ENCODE measurements around the gene OCLN.
"Not testable (repeated sequence)": the region's sequence is repeated elsewhere in the genome, so short reads cannot be mapped to it uniquely, and the experiment has no call there.

OCLN gene, protein sequence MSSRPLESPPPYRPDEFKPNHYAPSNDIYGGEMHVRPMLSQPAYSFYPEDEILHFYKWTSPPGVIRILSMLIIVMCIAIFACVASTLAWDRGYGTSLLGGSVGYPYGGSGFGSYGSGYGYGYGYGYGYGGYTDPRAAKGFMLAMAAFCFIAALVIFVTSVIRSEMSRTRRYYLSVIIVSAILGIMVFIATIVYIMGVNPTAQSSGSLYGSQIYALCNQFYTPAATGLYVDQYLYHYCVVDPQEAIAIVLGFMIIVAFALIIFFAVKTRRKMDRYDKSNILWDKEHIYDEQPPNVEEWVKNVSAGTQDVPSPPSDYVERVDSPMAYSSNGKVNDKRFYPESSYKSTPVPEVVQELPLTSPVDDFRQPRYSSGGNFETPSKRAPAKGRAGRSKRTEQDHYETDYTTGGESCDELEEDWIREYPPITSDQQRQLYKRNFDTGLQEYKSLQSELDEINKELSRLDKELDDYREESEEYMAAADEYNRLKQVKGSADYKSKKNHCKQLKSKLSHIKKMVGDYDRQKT

DNA sequence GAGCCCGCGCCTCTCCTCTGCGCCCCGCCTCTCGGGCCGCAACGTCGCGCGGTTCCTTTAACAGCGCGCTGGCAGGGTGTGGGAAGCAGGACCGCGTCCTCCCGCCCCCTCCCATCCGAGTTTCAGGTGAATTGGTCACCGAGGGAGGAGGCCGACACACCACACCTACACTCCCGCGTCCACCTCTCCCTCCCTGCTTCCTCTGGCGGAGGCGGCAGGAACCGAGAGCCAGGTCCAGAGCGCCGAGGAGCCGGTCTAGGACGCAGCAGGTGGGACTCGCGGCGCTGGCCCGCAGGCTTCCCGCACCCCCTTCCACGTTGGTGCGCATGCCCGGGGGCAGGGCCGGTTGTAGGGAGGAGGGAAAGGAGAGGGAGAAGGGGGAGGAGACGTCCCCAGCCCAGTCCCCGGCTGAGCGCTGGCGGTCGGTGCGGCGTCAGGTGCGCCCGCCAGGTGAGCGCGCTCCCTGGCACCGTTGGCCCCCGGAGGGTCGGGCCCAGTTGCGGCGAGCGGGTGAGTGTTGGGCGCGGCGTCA, at the start of gene OCLN:
Gene OCLN (plus strand): TSS at position 400 of the 532 bp plus-strand sequence. CDS start 11,455 bp downstream, outside the sequence.
- DNase-seq, result peak; percentile 87

GRCh38 chr5:69444127-69444754, 48.3 kb upstream of the OCLN start:
- DNase-seq, result no peak

DNA sequence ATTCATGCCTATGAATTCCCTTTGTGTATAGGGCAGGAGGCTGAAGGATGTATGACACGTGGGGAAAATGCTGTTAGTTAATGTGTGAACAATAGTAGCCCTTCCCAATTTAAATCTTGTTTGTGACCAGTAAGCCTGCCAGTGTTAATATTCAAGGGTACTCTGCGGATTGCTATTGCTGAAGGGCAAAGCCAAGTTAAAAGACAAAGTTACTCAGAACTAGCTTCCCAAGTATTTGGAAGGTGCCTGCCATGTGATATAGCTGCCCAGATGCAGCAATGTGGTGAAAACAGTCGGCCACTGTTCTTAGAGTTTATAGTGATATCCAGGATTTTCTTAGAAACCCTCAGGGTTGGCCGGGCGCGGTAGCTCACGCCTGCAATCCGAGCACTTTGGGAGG, 43.1 kb upstream of the OCLN start:
- no peak for DNase-seq

- no peak for DNase-seq
Measured at GRCh38 chr5:69450116-69450515, 42.5 kb upstream of the OCLN start.

DNA sequence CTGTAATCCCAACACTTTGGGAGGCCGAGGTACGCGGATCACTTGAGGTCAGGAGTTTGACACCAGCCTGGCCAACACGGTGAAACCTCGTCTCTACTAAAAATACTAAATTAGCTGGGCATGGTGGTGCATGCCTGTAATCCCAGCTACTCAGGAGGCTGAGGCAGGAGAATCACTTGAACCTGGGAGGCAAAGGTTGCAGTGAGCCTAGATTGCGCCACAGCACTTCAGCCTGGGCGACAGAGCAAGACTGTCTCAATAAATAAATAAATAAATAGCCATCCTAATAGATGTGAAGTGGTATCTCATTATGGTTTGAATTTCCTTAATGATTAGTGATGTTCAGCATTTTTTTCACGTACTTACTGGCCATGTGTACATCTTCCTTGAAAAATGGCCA, 42.1 kb upstream of the OCLN start:
- not testable (repeated sequence) for DNase-seq

- DNase-seq, result no peak
Measured at GRCh38 chr5:69451941-69452647, 40.5 kb upstream of the OCLN start.

GRCh38 chr5:69453487-69453886, 39.1 kb upstream of the OCLN start:
- not testable (repeated sequence) for DNase-seq

- no peak for DNase-seq
Measured at GRCh38 chr5:69454460-69455249, 37.9 kb upstream of the OCLN start.

GRCh38 chr5:69455428-69455988, 37.1 kb upstream of the OCLN start:
- DNase-seq, result not testable (repeated sequence)

GRCh38 chr5:69462170-69462569, 30.4 kb upstream of the OCLN start:
- DNase-seq, result no peak

GRCh38 chr5:69466375-69466774, 26.2 kb upstream of the OCLN start:
- not testable (repeated sequence) for DNase-seq

- DNase-seq, result no peak
Measured at GRCh38 chr5:69467442-69468225, 25.0 kb upstream of the OCLN start.

DNA sequence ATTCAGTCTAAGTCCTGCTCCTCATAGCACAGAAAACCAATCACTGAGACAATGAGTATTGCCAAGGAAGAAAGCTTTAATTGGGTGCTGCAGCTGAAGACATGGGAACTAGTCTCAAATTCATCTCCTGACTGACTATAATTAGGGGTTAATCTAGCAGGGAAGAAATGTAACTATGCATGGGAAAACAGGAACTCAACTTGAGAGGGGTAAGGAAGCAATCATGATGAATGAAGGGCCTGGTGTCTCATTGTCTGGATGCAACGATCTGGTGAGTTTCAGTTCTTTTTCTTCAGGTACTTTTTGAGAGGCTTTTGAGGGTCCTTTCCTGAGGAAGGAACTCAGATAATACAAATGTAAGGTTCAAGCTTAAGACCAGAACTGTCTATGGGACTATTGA, 24.0 kb upstream of the OCLN start:
- DNase-seq, result no peak

- DNase-seq, result not testable (repeated sequence)
Measured at GRCh38 chr5:69471516-69471915, 21.1 kb upstream of the OCLN start.

DNA sequence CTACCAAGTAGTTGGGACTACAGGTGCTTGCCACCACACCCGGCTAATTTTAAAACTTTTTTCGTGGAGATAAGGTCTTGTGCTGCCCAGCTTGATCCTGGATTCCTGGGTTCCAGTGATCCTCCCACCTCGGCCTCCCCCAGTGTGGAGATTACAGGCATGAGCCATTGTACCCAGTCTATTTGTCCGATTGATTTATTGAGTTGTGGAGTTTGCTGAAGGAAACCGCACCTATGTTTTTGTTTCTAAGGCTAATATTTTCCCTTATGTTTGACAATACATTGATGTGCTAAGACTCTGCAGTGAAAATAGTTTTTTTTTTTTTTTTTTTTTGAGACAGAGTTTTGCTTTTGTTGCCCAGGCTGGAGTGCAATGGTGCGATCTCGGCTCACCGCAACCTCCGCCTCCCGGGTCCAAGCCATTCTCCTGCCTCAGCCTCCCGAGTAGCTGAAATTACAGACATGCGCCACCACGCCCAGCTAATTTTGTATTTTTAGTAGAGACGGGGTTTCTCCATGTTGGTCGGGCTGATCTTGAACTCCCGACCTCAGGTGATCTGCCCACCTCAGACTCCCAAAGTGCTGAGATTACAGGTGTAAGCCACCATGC, 20.0 kb upstream of the OCLN start:
- not testable (repeated sequence) for DNase-seq

- no peak for DNase-seq
Measured at GRCh38 chr5:69477170-69477569, 15.4 kb upstream of the OCLN start.

DNA sequence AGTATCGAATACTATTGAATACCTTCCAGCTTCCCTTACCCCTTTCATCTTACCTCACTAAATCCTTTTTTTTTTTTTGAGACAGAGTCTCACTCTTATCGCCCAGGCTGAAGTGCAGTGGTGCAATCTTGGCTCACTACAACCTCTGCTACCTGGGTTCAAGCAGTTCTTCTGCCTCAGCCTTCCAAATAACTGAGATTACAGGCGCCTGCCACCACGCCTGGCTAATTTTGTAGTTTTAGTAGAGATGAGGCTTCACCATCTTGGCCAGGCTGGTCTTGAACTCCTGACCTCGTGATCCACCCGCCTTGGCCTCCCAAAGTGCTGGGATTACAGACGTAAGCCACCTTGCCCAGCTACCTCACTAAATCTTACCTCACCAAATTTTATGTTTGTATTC, 14.3 kb upstream of the OCLN start:
- not testable (repeated sequence) for DNase-seq

GRCh38 chr5:69484891-69485290, 7.7 kb upstream of the OCLN start:
- DNase-seq, result no peak

- no peak for DNase-seq
Measured at GRCh38 chr5:69485471-69485870, 7.1 kb upstream of the OCLN start.

- DNase-seq, result no peak
Measured at GRCh38 chr5:69489246-69489645, 3.3 kb upstream of the OCLN start.

- DNase-seq, result no peak
Measured at GRCh38 chr5:69491027-69491426, 1.6 kb upstream of the OCLN start.
